ENCODE measurements around the gene DUSP11. TPM values are rescaled to one million over a fixed set of nuclear protein-coding genes. Genes with fewer than 3 reads are reported as not detected.

DUSP11 gene
- 36.2 and 48.9 TPM in 2 replicates for total RNA-seq (2016; rRNA removed; fragmentation: Illumina TruSeq; extraction: Trizol)
- 7.5 and 8.8 TPM in 2 replicates for total RNA-seq (2016; cell fraction: cytosol; rRNA removed; fragmentation: Illumina TruSeq; extraction: Trizol; ENCODE audit: low read depth)
- total RNA-seq (2016; cell fraction: insoluble cytoplasmic fraction; rRNA removed; fragmentation: Illumina TruSeq; extraction: Trizol): 35.4 and 51.7 TPM in 2 replicates
- 11.1 and 14.7 TPM in 2 replicates for total RNA-seq (2016; cell fraction: membrane; rRNA removed; fragmentation: Illumina TruSeq; extraction: Trizol)
- 21.8 and 22.7 TPM in 2 replicates for total RNA-seq (2016; cell fraction: nucleus; rRNA removed; fragmentation: Illumina TruSeq; extraction: Trizol)
- 23.1 and 30.5 TPM in 2 replicates for polyA plus RNA-seq (2011; rRNA removed)
- polyA plus RNA-seq (2011; cell fraction: cytosol; rRNA removed): 16.4 and 22.8 TPM in 2 replicates
- 8.3 and 8.7 TPM in 2 replicates for polyA plus RNA-seq (2011; cell fraction: nucleus; rRNA removed)
- 19.3 and 22.5 TPM in 2 replicates for polyA plus RNA-seq (2012)
- 3.0 and 3.8 TPM in 2 replicates for polyA plus RNA-seq (2016; cell fraction: cytosol; fragmentation: Illumina TruSeq; extraction: Trizol; ENCODE audit: low read depth)
- 55.6 and 64.2 TPM in 2 replicates for polyA plus RNA-seq (2016; cell fraction: insoluble cytoplasmic fraction; fragmentation: Illumina TruSeq; extraction: Trizol; ENCODE audit: low read depth)
- 5.9 and 7.0 TPM in 2 replicates for polyA plus RNA-seq (2016; cell fraction: membrane; fragmentation: Illumina TruSeq; extraction: Trizol; ENCODE audit: low read depth)
- 21.6 and 23.0 TPM in 2 replicates for polyA plus RNA-seq (2016; cell fraction: nucleus; fragmentation: Illumina TruSeq; extraction: Trizol; ENCODE audit: insufficient read depth, low read depth)
- polyA minus RNA-seq (2011; rRNA and poly(A)+ RNA removed; ENCODE audit: low replicate concordance): 7.5 and 8.0 TPM in 2 replicates
- 10.1 and 13.7 TPM in 2 replicates for polyA minus RNA-seq (2011; cell fraction: cytosol; rRNA and poly(A)+ RNA removed)
- 37.3 and 39.3 TPM in 2 replicates for polyA minus RNA-seq (2011; cell fraction: nucleus; rRNA and poly(A)+ RNA removed)
- Bru-seq, nascent RNA: percentile 84 among the genes with signal in this experiment
- percentile 83 among the genes with signal in this experiment for BruChase-seq, experiment 1, labeled RNA remaining after a 6-hour chase
- BruChase-seq, experiment 2, labeled RNA remaining after a 2-hour chase: percentile 85 among the genes with signal in this experiment
- long read RNA-seq, experiment 1, transcript DUSP11-201 (9 exons, 1,653 nt): major isoform, 54 of 58 reads
- long read RNA-seq, experiment 1, partial matches to known transcripts: 0 of 58 reads
- long read RNA-seq, experiment 1, other reads (novel, unspliced or antisense): 4 of 58 reads
- long read RNA-seq, experiment 2, transcript DUSP11-201 (9 exons, 1,653 nt): major isoform, 21 of 35 reads
- long read RNA-seq, experiment 2, partial matches to known transcripts: 13 of 35 reads
- long read RNA-seq, experiment 2, other reads (novel, unspliced or antisense): 1 of 35 reads

GRCh38 chr2:73779467-73780236 is at the start of gene DUSP11:
Gene DUSP11 (minus strand): TSS chr2:73780103. CDS start chr2:73779974, 129 bp downstream.
- BruUV-seq (replicated peaks): TSS peak; percentile 58
- no peaks in the 10 kb centered on the region; a peak in 1 of 5 replicates for H3K27me3 ChIP-seq (ENCODE audit: control insufficient read depth in 1 of 2, insufficient read depth in 2 of 2, low read length in 2 of 2)
- TF ChIP-seq FOXP1 (IDR thresholded peaks at IDR 0.05): peak; percentile 82
- peak; percentile 90 for TF ChIP-seq FOXP1 (CRISPR knock-in tag; IDR thresholded peaks at IDR 0.05)
- no peak for TF ChIP-seq FOXM1 (CRISPR knock-in tag; IDR thresholded peaks at IDR 0.05)
- no peak for TF ChIP-seq TOE1 (CRISPR knock-in tag; IDR thresholded peaks at IDR 0.05)
- no peak for TF ChIP-seq NR3C1 (CRISPR knock-in tag; IDR thresholded peaks at IDR 0.05)
- TF ChIP-seq MED13 (CRISPR knock-in tag; IDR thresholded peaks at IDR 0.05): no peak
- TF ChIP-seq PHF21A (CRISPR knock-in tag; IDR thresholded peaks at IDR 0.05): no peak; the same call in 1 of the 2 replicates
- peak; percentile 35; the same call in 1 of the 2 replicates for TF ChIP-seq ZNF761 (CRISPR knock-in tag; conservative IDR thresholded peaks at IDR 0.05)
- 0 out of 2 replicates have a peak, but pooled peaks have one; percentile 45 for TF ChIP-seq ZFP37 (CRISPR knock-in tag; IDR thresholded peaks at IDR 0.05; ENCODE audit: borderline replicate concordance)
- TF ChIP-seq FOSL1 (CRISPR knock-in tag; IDR thresholded peaks at IDR 0.05; ENCODE audit: borderline replicate concordance): no peak
- no peak for TF ChIP-seq MBD4 (IDR thresholded peaks at IDR 0.05; ENCODE audit: borderline replicate concordance, low read length)
- no peak for TF ChIP-seq ZNF557 (CRISPR knock-in tag; IDR thresholded peaks at IDR 0.05)
- peak; percentile 80; the same call in 1 of the 2 replicates for TF ChIP-seq RXRA (CRISPR knock-in tag; IDR thresholded peaks at IDR 0.05)
- peak; percentile 30; the same call in 1 of the 2 replicates for TF ChIP-seq TFDP2 (CRISPR knock-in tag; IDR thresholded peaks at IDR 0.05)
- TF ChIP-seq RXRB (CRISPR knock-in tag; IDR thresholded peaks at IDR 0.05; ENCODE audit: borderline replicate concordance): peak; percentile 69; the same call in 1 of the 2 replicates
- peak; percentile 61 for TF ChIP-seq ZNF770 (CRISPR knock-in tag; IDR thresholded peaks at IDR 0.05)
- no peak for TF ChIP-seq ARNT (IDR thresholded peaks at IDR 0.05)

More at GRCh38 chr2:73779467-73780236, at the start of gene DUSP11:
- intact Hi-C loops (cut with micrococcal nuclease; ENCODE audit: unreplicated experiment): no loop called here
- H3K9me3 ChIP-seq (ENCODE audit: low read length): no peaks in the 10 kb centered on the region
- H3K27ac ChIP-seq (ENCODE audit: extremely low read length, insufficient read depth, low read length): peak within 1 kb of the TSS; percentile 73
- ATAC-seq (peak; percentile 97), FAIRE-seq (peak; percentile 78), DNase-seq (ENCODE audit: low spot score) (peak; percentile 96)
- in situ Hi-C loops (cut with HindIII; ENCODE audit: extremely low pct_ligation_motif_present, low pct_unique_long_range_greater_than_20kb): no loop called here
- WGBS (ENCODE audit: low lambda C conversion rate): 2% methylated on average over 13 of the region's 40 CpGs
- peak within 1 kb of the TSS; percentile 57 for H2AFZ ChIP-seq (ENCODE audit: low read length)
- H3K4me3 ChIP-seq (replicated peaks in 1 of 3; ENCODE audit: insufficient read depth in 1 of 3, low read depth in 2 of 3, low read length in 3 of 3): peak within 1 kb of the TSS; percentile 91 to 99 (median 92)
- peaks cover 30% of the 10 kb centered on the region for H3K4me1 ChIP-seq (ENCODE audit: insufficient read depth, low read length)
- H3K79me2 ChIP-seq (ENCODE audit: insufficient read depth, low read length): peaks cover 23% of the 10 kb centered on the region
- POLR2A ChIA-PET: interaction anchor here (0.8 to 0.9 kb wide), 3 partner anchors 42 to 49 kb away, joined by 3 to 5 read pairs (median 3); partner anchors contain the start of genes STAMBP and TPRKB
- H3K36me3 ChIP-seq (replicated peaks in 1 of 2; ENCODE audit: control insufficient read depth in 1 of 2, insufficient read depth in 2 of 2, low read length in 2 of 2): peaks cover 5 to 21% of the 10 kb centered on the region in 2 experiments
- H4K20me1 ChIP-seq (ENCODE audit: insufficient read depth, low read length): no peaks in the 10 kb centered on the region
- H3K9ac ChIP-seq (ENCODE audit: insufficient read depth, low read depth, low read length): peak within 1 kb of the TSS; percentile 95
- H3K4me2 ChIP-seq (ENCODE audit: low read depth, low read length): peak within 1 kb of the TSS; percentile 69
- CTCF ChIA-PET (ENCODE audit: low intra/inter-chr PET ratio, low total read pairs): no interaction called here
